ENCODE data around the gene PDE4B. TPM values are rescaled to one million over a fixed set of nuclear protein-coding genes. Genes with fewer than 3 reads are reported as not detected.

PDE4B gene
- total and polyA plus RNA-seq, 7 donors = 4.1 to 191 (median 16.3) TPM

DNA sequence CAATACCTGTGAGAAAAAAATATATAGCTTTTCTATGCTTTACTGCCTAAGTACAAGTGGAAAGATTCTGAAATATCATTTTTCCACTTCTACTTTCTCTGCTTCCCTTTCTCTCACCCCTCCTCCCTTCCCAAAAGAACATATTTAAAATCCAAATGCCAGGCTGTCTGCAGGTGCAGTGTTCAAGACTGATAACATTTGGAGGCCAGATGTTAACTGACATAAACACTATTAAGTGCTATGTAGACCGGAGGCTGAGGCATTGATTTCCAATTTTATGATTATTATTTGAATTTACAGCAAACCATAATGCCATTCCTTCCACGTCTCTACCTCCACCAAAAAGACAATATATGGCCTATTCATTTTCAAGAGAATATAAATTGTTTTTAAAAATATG is 444.3 kb downstream of the PDE4B start:
- H3K27ac ChIP-seq = no peak overlapping the region
- WGBS, 3 donors = 68 to 84% (median 81%) methylated on average over 2 of the region's 2 CpGs
- H3K36me3 ChIP-seq (ENCODE audit: insufficient read depth in 1 of 2, low read depth in 1 of 2) = no peaks in the 10 kb centered on the region
- ATAC-seq (no peak), DNase-seq (no peak)
- intact Hi-C loops (cut with DNase I) = no loop called here
- no peaks in the 10 kb centered on the region for H3K27me3 ChIP-seq (ENCODE audit: insufficient read depth in 3 of 3, low read length in 2 of 3)
- TF ChIP-seq, protein P1, sequence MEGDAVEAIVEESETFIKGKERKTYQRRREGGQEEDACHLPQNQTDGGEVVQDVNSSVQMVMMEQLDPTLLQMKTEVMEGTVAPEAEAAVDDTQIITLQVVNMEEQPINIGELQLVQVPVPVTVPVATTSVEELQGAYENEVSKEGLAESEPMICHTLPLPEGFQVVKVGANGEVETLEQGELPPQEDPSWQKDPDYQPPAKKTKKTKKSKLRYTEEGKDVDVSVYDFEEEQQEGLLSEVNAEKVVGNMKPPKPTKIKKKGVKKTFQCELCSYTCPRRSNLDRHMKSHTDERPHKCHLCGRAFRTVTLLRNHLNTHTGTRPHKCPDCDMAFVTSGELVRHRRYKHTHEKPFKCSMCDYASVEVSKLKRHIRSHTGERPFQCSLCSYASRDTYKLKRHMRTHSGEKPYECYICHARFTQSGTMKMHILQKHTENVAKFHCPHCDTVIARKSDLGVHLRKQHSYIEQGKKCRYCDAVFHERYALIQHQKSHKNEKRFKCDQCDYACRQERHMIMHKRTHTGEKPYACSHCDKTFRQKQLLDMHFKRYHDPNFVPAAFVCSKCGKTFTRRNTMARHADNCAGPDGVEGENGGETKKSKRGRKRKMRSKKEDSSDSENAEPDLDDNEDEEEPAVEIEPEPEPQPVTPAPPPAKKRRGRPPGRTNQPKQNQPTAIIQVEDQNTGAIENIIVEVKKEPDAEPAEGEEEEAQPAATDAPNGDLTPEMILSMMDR (IDR thresholded peaks at IDR 0.05) = no peak
- no peaks in the 10 kb centered on the region for H3K4me1 ChIP-seq
- no peaks in the 10 kb centered on the region for H3K9me3 ChIP-seq
- no peak overlapping the region for H3K4me3 ChIP-seq

DNA sequence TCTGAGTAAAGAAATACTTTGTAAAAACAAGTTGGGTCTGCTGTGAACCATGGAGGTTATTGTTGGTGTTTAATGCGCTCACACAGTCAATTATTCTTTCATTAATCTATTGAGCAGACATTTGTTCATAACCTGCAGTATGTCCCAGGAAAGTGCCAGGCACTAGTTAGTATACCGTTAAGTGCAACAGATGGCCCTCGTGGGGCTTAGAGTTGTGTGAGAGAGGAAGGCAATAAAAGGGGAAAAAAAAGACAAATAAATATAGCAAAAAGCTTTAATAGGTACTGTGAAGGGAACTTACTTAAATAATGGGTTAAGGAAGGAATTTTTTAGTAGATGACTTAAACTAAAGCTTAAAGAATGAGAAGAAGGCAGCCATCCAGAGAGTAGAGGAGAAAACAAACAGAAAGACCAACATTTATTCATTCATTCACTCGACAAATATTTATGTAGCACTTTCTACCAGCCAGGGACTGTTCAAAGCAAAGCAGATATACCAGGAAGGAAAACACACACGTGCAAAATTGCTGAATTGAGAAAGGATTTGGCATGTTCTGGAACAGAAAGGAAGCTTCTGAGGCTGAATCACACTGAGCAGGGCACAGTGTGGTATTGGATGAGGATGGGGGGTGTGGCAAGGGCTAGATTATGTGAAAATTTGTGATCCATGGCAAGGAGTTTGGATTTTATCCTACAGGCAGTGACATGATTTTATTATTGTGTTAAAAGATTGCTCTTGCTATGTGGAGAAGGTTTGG is 445.2 kb downstream of the PDE4B start:
- ATAC-seq = no peak
- intact Hi-C loops (cut with DNase I) = no loop called here
- no peaks in the 10 kb centered on the region for H3K27me3 ChIP-seq (ENCODE audit: insufficient read depth in 3 of 3, low read length in 2 of 3)
- H3K27ac ChIP-seq = no peak overlapping the region
- DNase-seq = no peak
- no peak overlapping the region for H3K4me3 ChIP-seq
- H3K4me1 ChIP-seq = no peaks in the 10 kb centered on the region
- 50 to 61% (median 55%) methylated on average over 5 of the region's 5 CpGs for WGBS, 3 donors
- TF ChIP-seq, protein P1 (IDR thresholded peaks at IDR 0.05) = no peak
- H3K9me3 ChIP-seq = no peaks in the 10 kb centered on the region
- H3K36me3 ChIP-seq (ENCODE audit: insufficient read depth in 1 of 2, low read depth in 1 of 2) = no peaks in the 10 kb centered on the region

DNA sequence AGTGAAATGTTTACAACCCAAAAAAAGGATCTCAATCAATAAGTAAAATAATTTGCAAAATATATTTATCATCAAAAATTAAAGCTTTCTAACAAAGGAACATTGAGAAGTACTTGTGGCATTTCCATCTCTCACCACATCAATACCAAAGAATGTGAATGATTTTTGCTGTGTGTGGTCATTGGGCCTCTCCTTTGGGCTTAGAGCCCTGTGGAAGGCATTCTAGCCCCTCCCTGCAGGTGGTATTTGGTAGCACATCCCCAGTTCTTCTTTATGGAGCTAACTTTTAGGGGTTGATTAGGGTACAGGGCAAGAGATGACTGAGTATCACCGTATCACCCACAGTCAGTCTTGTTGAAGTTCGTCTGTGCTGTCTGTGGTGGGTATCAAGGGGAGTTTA is 447.1 kb downstream of the PDE4B start:
- intact Hi-C loops (cut with DNase I) = loop anchor here in 1 of 2 donors (10.0 kb wide), 1 partner anchor 485 kb away; no protein-coding TSS in a partner anchor
- Histone ChIP-seq H3K4me1 (no peaks in the 10 kb centered on the region), H3K27me3 (ENCODE audit: insufficient read depth in 3 of 3, low read length in 2 of 3) (no peaks in the 10 kb centered on the region), H3K4me3 (no peak overlapping the region), H3K27ac (no peak overlapping the region), H3K9me3 (no peaks in the 10 kb centered on the region), H3K36me3 (ENCODE audit: insufficient read depth in 1 of 2, low read depth in 1 of 2) (no peaks in the 10 kb centered on the region)
- TF ChIP-seq, protein P1 (IDR thresholded peaks at IDR 0.05) = no peak
- WGBS, 3 donors = 93 to 97% (median 95%) methylated on average over 2 of the region's 2 CpGs
- ATAC-seq = no peak
- no peak for DNase-seq

DNA sequence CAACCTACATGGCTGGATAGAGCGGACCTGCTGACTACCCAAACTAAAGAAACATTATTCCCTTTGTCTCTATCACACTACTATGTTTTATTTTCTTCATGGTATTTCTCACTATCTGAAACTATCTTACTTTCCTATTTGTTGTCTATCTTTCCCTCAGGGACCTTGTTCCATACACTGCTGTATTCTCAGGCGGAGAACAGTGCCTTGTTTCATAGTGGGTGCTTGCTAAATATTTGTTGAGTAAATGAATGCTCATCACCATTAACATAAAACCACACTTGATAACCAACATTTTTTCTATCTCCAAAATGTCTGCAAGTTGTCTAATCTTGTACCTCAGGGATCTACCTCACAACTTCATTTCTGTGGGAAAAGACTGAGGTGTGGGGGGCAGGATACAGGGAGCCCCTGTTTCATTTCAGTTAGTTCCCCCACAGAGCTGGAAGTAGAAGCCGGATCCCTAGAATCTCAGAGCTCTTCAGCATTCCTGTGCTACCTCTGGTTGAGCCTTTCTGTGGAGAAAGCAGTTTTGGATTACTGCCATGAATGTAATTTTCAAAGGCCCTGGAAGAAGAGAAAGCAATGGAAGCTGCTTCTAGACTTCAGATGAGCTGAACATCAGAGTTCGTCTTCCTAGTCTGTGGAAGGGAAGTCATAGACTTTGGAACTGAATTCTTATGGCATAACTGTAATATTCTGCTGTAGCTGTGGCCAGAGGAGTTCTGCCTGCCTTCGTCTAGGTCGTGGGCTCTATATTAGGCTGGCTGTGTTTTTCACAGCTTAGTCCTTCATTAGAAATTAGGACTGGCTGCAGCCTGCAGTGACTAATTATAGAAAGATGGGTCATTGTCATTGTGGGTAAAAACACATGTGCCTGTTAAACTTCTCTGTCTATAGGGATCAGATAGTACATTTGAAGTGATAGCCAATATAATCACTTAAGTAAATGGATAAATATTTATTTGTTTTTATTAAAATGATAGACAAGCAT is 448.1 kb downstream of the PDE4B start:
- DNase-seq (no peak), ATAC-seq (peak in 2 of 4 donors; percentile 57 to 64)
- Histone ChIP-seq H3K4me3 (no peak overlapping the region), H3K36me3 (ENCODE audit: insufficient read depth in 1 of 2, low read depth in 1 of 2) (no peaks in the 10 kb centered on the region), H3K4me1 (no peaks in the 10 kb centered on the region), H3K27ac (no peak overlapping the region), H3K27me3 (ENCODE audit: insufficient read depth in 3 of 3, low read length in 2 of 3) (no peaks in the 10 kb centered on the region), H3K9me3 (no peaks in the 10 kb centered on the region)
- intact Hi-C loops (cut with DNase I) = loop anchor here in 1 of 2 donors (10.0 kb wide), 1 partner anchor 484 kb away; no protein-coding TSS in a partner anchor
- TF ChIP-seq, protein P1 (IDR thresholded peaks at IDR 0.05) = no peak
- WGBS, 3 donors = 60 to 68% (median 65%) methylated on average over 6 of the region's 6 CpGs

All from psoas muscle (tissue), 8 donors.